AG09309 (cell line): Measurements from ENCODE around the gene CCRL2.

Source experiments
- DNase-seq: peaks from one replicate; pipeline ENCODE4 v3.0.0-alpha.2; 2010; ENCODE audit warnings: low read depth
- H3K4me3 ChIP-seq: 2 replicates; pipeline ENCODE4 v1.5.1; 2011; ENCODE audit warnings: mild to moderate bottlenecking, low read depth, low read length, moderate library complexity; ENCODE audit not compliant: control insufficient read depth
- CTCF ChIP-seq: IDR thresholded peaks from 2 replicates; pipeline ENCODE4 v1.5.1; 2011; ENCODE audit warnings: mild to moderate bottlenecking, low read depth, low read length, inconsistent platforms; ENCODE audit not compliant: insufficient read depth, control insufficient read depth; ENCODE audit errors: missing control alignments

Gene CCRL2

GRCh38 chr3:46406788-46407611 lies at the start of gene CCRL2, which contains the start of gene CCR5AS:
Gene CCRL2 (plus strand): TSS chr3:46407259. CDS start chr3:46408080, 821 bp downstream.
Gene CCR5AS (minus strand): TSS chr3:46407066.
- no peak for TF ChIP-seq CTCF
- no peak for DNase-seq
- peak within 1 kb of the TSS; percentile 21 for H3K4me3 ChIP-seq

GRCh38 chr3:46358466-46358865 lies 48.6 kb upstream of the CCRL2 start:
- H3K4me3 ChIP-seq, result no peak overlapping the region
- TF ChIP-seq CTCF, result no peak
- DNase-seq, result no peak

- no peak for TF ChIP-seq CTCF
- no peak for DNase-seq
- H3K4me3 ChIP-seq, result no peak overlapping the region
These were observed 47.1 kb upstream of the CCRL2 start for GRCh38 chr3:46359733-46360493.

- H3K4me3 ChIP-seq, result no peak overlapping the region
- DNase-seq, result no peak
- TF ChIP-seq CTCF, result no peak
These were observed 46.2 kb upstream of the CCRL2 start for GRCh38 chr3:46360907-46361306.

GRCh38 chr3:46361408-46362283 lies 45.4 kb upstream of the CCRL2 start:
- no peak for DNase-seq
- no peak for TF ChIP-seq CTCF
- H3K4me3 ChIP-seq, result no peak overlapping the region

GRCh38 chr3:46365041-46365440 lies 42.0 kb upstream of the CCRL2 start:
- no peak for DNase-seq
- TF ChIP-seq CTCF, result no peak
- no peak overlapping the region for H3K4me3 ChIP-seq
